GM21360 (cell line): ENCODE results near the gene TNS3.
"Not testable (repeated sequence)": the region's sequence is repeated elsewhere in the genome, so short reads cannot be mapped to it uniquely, and the experiment has no call there.

Experiments used
- ATAC-seq: cut with Tn5 transposase; IDR thresholded peaks from one replicate; pipeline ENCODE4 v1.9.1; 2021; ENCODE audit warnings: mild to moderate bottlenecking, moderate library complexity; ENCODE audit not compliant: unreplicated experiment

Gene TNS3

DNA sequence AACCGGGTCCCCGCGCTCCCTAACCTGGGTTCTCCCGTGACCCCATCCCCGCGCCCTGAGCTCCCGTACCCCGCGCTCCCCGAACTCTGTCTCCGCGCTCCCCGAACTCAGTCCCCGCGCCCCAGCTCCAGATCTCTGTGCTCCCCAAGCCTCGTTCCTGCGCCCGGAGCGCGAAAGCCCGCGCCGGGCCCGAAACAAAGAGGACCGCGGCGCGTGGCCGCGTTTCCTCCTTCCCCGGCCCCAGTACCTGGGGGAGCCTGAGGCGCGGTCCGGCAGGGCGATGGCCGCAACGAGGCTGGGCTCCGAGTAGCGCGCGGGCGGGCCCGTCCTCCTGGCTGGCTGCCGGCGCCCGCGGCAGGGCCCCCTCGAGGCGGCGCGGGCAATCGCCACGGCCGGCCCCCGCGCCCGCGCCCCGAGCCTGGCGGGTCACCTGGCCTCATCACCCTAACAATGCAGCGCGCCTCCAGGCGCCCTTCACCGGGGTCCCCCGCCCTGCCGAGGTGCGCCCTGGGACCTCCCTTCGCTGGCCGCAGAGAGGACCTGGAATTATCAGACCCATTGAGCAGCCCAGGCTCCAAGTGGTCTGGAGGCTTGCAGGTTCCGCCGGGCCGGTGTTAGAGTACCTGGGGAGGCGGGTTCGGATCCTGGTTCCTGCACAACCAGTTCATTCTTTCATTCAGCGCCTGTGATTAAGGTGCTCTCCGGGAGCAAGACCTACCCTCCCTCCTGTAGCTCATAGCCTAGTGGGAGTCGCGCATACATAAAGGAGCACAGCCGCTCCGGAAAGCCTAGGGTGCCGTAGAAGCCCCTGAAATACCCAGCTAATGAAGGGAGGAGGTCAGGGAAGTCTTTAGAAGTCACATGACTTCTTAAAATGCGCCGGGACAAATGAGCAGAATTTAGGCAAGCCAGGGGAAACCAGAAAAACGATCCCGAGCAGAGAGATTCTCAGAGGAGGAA is at the start of gene TNS3:
Gene TNS3 (minus strand): TSS at position 308 of the 960 bp plus-strand sequence. CDS start 142,475 bp downstream, outside the sequence.
- no peak for ATAC-seq

DNA sequence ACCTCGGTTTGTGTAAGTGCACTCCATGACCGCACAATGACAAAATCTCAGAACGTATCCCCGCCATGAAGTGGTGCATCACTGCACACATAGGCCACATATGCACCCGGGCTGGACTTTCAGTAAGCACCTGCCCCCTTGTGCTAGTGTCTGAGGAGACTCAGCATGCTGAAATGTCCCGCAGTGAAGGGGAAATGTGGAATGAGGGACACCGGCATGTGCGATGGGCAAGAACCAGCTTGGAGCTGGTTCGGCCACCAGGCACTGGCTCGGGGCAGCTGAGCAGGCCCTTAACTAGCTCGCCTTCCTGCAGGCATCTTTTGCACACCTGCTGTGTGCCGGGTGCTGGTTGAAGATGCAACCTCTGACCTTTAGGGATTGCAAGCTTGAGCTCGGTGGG is 49.8 kb upstream of the TNS3 start:
- ATAC-seq = no peak

DNA sequence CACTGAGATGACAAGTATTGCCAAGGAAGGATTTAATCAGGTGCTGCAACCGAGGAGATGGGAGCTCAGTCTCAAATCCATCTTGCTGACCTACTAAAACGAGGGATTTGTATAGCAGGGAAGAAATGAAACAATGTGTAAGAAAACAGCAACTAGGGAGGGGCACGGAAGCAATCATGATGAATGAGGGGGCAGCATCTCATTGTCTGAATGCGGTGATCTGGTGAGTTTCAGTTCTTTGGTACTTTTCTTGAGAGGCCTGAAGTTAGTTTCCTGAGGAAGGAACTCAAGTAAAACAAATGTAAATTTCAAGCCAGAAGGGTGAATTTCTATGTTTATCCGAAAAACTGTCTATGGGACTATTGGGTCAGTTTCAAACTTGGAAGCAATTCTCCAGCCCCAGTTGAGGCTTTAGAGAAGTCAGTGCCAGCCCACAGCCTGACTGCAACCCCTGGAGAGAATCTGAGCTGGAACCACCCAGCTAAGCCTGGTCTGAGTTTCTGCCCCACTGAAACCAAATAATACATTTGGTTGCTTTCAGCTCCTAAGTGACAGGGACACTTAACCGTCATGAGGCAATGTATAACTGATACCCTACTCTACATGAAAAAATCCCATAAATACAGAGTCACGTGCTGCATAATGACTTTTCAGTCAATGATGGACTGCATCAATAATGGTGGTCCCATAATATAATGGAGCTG is 45.8 kb upstream of the TNS3 start:
- ATAC-seq = peak; percentile 67

DNA sequence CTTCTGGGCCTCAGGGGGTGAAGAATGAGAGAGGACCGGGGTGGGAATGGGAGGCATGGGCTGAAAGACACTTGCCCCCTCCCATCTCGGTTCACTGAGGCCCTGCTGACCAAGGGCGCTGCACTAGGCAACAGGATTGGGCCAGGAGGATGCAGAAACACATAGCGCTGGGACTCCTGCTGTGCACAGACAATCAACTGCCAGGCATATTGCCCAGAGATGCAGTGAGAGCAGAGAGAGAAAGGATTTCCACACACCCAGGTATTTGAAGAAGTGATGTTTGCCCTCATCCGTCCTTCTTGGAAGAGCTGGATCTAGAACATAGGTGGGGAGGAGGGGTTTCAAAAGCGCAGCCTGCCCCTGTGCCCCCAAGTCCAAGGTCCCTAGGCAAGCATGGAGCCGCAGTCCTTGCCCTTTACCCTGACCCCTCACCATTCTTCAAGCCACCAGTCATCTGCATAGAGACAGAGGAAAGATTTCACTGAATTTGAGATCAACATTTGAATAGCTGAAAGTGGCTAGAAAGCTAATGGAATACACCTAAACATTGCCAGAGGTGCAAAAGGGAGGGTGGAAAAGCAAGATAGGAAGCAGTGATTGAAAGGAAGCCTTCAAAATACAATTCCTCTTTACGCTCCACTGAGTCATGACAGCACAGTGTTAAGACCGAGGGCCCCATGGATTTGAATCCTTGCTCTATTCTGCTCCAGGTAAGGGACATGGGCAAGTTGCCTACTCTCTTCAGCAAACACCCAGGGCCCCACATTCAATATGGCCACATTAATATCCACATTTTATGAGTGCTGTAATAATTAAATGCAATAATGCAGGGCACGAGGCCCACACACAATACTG is 44.2 kb upstream of the TNS3 start:
- ATAC-seq = no peak

DNA sequence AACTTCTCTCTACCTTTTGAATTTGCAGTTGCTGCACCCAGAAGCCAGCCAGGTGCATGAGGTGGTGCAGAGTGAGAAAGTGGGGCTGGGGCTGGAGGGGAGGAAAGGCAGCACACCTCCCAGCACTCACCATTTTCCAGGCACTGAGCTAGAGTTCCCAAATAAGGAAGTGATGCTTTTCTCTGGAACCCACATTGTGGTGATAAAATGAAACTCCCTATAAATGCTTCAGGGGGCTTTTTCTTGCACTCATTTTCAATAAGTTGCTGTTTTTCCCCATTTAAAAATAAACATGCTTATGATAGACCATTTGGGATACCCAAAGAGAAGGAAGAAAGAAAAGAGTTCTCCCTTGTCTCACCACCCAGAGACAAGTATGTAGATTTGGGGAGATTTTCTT is 42.8 kb upstream of the TNS3 start:
- no peak for ATAC-seq

DNA sequence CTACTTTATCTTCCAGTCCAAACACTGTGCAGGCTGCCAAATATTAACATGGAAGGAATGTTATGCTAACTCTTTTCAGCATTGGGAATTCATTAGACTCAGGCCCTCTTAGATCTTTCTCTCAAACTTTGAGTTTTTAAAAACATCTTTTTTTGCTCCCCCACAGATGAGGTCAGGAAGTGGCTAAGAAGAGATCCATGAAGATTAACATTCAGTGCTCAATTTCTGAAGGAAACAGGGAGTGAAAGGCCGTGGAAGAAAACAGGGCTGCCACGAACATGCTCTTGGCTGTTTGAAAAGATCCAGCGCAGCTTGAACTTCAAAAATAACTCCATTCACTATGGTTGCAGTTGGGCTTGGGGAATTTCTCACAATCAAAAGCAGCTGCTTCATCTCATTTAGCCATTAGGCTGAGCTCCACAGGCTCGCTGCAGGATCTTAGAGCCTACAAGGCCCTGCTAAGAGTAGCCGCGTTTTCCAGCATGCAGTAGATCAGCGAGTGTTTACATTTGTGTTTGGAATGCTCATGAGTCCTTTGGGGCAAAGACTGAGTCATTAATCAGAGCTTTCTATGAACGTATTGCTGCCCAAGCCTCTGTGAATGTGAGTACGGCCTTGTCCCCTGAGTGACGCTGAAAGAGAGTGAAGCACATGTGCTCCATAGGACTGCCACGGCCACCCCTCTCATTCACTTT is 41.2 kb upstream of the TNS3 start:
- ATAC-seq = no peak

DNA sequence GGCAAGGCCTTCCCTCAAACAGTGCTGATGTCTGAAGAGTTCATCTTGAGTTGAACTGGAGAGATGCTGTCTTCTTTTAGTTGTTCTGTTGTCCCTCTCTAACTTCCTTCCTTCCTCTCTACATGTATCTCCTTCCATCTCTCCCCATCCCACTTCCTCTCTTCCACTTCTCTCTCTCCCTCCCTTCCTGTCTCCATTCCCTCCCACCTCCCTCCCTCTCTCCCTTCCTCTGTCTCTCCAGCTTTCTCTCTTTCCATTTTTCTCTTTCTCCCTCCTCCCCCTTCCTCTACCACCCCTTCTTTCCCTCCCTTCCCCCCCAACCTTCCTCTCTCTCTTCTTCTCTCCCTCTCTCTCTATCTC is 40.7 kb upstream of the TNS3 start:
- no peak for ATAC-seq

DNA sequence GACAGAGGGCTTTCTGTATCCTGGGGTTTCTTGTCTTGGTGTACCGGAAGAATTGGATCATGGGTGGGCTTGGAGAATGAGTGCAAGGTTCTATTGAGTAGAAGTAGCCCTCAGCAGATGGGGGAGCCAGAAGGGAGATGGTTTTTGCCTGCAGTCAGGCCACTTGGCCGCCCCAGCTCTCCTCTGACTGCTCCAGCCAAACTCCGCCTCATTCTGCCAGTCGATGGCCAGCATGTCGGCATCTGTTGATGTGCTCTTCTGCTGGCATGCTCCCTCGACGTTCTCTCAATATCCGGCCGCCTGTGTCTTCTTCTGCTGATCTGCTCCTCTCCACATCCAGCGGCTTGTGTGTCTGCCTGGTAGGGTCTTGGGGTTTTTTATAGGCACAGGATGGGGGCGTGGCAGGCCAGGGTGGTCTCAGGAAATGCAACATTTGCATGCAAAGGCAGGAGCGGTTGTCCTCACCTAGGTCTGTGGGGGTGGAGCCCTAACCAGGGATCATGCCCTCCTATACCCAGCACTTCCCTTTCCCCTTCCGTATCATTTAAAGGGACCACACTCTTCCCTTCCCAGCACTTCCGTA is 40.2 kb upstream of the TNS3 start:
- ATAC-seq = no peak

DNA sequence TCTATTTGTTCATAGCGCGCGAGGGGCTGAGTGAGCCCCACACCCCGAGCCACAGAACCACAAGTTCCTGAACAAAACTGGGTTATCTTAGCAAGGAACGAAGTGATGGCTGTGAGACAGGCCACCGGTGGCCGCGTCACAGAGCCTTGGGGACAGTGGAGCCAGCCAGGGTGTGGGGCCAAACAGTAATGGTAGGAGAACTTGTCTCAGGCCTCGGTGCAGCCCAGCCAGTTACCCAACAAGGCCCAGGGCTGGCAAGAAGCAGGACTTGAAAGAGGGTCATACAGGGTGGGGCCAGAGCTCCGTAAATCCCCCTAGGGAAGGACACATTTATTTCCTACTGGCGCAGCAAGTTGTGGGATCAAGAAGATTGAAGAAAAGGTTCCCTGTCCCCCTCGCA is 39.4 kb upstream of the TNS3 start:
- no peak for ATAC-seq

DNA sequence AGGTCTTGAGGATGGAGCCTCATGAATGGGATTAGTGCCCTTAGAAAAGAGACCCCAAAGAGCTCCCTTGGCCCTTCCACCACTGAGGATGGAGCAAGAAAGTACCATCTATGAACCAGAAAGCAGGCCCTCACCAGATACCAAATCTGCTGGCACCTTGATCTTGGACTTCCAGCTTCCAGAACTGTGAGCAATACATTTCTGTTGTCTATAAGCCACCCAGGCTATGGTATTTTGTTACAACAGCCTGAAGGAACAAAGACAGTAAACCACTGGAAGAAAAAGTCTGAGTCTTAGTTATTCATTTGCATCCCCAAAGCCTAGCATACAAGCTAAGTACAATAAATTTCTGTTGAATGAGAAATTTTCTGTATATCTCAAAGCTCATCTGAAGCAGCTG is 37.9 kb upstream of the TNS3 start:
- no peak for ATAC-seq

DNA sequence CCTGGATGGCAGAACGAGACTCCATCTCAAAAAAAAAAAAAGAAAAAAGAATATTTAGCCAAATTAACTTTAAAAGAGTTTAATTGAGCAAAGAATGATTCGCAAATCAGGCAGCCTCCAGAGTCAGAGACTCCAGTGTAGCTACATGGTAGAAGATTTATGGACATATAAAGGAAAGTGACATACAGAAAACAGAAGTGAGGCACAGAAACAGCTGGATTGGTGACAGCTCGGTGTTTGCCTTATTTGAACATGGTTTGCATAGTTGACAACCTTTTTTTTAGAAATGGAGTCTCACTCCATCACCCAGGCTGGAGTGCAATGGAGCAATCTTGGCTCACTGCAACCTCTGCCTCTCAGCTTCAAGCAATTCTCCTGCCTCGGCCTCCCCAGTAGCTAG is 35.2 kb upstream of the TNS3 start:
- ATAC-seq = no peak

DNA sequence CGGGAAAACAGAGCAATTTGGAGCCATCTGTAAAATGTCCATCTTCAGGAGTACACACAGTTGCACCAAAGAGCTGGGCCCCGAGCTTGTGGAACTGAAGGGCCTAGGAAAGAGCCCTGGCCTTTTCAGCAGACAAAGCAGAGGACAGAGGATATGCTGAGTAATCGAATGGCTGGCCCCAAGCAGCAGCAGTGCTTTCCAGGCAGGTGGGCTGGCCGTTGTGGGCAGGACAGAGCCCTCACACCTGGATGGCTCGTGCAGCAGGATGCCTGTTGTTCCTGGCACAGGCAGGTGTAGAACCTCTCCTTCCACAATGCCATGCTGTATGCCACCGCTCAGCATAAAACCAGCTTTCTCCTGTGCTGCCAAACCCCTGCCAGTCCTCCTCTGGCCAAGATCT is 32.5 kb upstream of the TNS3 start:
- ATAC-seq = no peak

DNA sequence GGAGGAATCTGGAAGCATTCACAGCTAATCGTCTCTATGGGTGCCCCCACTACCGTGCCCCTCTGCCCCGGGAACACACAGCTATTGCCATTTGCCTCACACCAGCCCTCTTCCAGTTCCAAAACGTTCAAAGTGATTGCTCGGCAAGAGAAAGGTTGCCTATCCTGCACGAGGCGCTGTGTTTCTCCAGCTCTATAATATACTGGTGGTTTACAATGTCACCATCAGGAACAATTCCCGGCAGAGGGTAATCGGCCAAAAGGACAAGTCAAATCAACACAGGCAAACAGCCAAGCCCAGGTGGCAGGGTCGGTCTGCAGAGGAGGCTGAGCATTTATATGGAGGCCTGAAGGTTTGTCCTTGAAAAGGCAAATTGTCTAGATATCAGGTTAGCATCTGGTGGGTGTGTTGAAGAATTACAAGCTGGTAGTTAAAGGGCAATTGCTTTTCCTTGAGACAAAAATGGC is 29.2 kb upstream of the TNS3 start:
- no peak for ATAC-seq

DNA sequence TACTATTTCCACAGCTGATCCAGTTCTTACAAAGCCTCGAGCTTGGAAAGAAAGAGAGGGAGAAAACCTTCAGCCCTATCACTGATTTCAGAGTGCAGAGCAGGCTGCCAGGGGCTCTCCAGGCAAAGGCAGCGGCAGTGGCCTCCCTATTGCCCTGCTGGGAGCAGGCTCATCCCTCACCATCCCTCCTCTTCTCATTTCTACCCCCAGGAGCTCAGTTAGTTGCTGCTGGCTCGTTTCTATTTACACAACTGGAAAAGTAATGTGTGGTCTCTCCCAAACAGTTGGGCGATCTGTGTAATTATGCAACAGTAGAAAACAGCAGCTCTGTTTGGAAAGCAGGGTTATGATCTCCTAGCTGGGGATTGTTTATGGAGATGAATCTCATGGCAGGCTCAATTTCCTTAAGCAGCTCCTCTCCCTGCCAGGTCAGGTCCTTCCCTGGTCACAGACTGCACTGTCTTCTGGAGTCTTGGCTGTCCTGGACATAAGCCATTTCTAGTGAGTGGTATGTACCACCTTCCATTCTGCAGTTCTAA is 28.7 kb upstream of the TNS3 start:
- no peak for ATAC-seq

DNA sequence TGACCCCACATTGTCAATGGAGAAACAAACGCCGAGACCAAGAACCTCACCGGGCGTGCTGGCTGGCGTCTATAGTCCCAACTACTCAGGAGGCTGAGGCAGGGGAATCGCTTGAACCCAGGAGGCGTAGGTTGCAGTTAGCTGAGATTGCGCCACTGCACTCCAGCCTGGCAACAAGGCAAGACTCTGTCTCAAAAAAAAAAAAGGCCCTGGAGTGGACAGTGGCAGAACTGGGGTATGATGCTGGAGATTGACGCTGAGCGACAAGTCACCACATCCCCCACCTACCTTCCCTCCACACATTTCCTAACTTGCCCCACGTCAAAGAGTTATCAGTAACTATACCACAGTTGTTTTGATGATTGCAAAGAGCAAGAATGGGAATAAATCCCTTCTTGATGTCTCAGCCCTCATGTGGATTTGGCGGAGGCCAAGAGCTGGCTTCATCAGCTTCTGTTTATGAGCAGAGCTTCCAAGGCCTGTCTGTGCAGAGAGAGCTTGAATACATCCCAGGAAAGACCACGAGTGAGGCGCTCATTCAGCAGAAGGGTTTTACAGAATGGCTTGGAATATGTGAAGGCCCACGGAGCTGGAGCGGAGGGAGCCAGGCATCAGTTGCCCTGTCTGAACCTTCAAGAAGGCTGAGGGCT is 28.0 kb upstream of the TNS3 start:
- no peak for ATAC-seq

DNA sequence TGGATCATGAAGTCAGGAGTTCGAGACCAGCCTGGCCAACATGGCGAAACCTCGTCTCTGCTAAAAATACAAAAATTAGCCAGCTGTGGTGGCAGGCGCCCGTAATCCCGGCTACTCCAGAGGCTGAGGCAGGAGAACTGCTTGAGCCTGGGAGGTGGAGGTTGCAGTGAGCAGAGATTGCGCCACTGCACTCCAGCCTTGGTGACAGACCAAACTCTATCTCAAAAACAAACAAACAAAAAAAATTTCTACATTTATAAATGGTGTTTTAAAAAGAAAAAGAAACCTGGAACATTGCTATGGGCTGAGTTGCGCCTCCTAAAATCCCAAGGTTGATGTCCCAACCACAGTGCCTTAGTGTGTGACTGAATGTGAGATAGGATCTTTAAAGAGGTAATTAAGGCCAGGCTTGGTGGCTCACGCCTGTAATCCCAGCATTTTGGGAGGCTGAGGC is 24.7 kb upstream of the TNS3 start:
- not testable (repeated sequence) for ATAC-seq

DNA sequence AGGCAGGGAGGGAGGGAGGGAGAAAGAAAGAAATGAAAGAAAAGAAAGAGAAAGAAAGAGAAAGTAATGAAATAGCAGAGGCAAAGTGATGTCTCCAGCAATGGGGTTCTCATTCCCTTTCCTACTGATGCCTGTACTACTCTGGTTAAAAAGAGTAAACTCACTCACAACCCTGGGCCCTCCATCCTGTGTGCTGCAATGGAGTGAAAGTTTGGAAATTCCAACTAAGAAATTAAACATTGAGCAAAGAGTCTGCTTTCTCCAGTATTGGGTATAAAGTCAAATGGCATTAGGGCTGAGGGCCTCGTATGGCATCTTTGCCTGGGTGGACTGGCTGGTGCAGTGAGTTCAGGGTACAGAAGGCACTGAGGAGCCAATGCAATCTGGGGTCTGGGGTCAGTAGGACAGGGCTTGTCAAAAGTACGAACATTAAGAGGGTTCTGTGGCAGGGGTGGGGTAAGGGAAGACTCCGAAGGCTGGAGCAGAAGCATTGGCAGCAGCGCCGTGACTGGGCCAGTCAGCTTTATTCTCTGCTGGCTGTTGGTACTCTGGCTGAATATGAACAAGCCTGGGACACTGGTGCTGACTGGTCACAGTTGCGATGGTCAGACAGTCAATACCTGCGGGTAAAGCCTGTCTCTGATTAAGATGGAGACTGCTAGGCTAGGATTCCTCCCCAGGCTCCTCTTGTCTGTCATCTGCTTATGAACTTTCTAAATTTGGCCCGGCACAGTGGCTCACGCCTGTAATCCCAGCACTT is 24.1 kb upstream of the TNS3 start:
- no peak for ATAC-seq

DNA sequence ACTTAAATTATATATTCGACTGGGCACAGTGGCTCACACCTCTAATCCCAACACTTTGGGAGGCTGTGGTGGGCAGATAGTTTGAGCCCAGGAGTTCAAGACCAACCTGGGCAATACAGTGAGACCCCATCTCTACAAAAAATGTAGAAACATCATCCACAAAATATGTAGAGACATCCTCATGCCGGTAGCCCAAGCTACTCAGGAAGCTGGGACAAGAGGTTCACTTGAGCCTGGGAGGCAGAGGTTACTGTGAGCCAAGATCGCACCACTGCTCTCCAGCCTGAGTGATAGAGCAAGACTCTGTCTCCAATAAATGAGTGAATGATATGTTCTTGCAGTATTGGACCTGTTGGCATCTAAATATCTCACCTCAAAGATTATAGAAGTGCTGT is 22.6 kb upstream of the TNS3 start:
- no peak for ATAC-seq
